GM18868 (cell line): Measurements from ENCODE around the gene ZKSCAN3.
"Not testable (repeated sequence)": the region's sequence is repeated elsewhere in the genome, so short reads cannot be mapped to it uniquely, and the experiment has no call there.

Experiments used
- ATAC-seq: cut with Tn5 transposase; IDR thresholded peaks from one replicate; pipeline ENCODE4 v1.9.1; 2021; ENCODE audit warnings: mild to moderate bottlenecking, moderate library complexity; ENCODE audit not compliant: unreplicated experiment

ZKSCAN3 gene

DNA sequence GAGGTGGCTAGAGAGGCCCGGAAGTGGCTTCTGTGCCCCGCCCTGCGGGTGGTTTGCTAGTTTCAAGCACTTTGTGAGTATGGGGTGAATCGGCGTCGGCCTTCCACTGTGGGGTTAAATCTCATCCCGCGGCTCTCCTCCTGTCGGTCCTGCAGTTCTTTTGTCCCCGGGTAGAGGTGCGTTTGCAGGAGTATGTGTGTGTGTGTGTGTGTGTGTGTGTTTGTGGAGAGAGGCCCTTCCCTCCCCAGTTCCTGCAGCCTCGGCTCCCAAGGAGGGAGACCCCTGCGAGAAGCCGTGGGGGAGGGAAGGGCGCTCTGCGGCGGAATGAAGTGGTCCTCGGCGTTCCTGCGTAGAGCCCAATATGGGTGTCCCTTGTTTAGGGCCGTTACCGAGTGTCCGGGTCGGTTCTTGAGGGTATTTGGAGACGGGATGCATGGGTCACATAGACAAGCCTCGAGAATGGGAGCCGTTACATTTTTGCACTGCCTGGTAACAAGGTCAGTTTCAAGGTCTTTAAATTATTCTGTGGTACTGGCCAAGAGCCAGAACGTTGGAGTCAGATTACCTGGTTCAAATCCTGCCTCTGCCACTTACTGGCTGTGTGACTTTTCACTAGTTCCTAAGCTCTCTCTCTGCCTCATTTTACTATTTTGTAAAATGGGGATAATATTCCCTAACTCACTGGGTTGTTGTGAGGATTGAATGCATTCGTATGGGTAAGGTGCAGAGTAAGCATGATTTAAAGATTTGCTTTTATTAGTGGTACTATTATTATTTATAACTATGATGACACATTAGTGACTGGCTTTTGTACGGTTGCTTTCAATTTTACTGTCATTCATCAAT is at the start of gene ZKSCAN3:
TSS of gene ZKSCAN3 (plus strand) at position 56 of the 846 bp plus-strand sequence. CDS start 9,640 bp downstream, outside the sequence.
- ATAC-seq: peak; percentile 99

DNA sequence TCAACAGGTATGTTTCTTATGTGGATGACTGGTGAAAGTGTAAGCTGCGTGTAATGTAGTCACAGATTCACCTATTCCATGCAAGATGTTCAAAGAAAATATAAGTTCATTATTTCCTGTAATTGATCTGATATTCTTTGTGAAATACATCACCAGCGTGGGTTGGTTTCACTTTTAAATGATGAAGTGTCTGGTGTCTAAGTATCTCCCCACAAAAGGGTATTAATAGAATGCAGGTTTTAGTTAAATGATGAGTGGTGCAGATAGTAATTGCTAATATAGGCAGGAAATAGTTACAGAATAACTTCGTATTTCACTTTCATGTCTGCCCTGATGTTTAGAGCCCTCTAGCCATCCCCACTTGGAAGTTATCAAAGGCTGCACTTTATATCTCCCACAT is 46.2 kb upstream of the ZKSCAN3 start:
- ATAC-seq: peak; percentile 58

DNA sequence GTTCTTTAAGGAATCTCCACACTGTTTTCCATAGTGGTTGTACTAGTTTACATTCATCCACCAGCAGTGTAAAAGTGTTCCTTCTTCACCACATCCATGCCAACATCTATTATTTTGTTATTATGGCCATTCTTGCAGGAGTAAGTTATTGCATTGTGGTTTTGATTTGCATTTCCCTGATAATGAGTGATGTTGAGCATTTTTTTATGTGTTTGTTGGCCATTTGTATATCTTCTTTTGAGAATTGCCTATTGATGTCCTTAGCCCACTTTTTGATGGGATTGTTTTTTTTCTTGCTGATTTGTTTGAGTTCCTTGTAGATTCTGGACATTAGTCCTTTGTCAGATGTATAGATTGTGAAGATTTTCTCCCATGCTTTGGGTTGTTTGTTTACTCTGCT is 43.4 kb upstream of the ZKSCAN3 start:
- ATAC-seq: not testable (repeated sequence)

DNA sequence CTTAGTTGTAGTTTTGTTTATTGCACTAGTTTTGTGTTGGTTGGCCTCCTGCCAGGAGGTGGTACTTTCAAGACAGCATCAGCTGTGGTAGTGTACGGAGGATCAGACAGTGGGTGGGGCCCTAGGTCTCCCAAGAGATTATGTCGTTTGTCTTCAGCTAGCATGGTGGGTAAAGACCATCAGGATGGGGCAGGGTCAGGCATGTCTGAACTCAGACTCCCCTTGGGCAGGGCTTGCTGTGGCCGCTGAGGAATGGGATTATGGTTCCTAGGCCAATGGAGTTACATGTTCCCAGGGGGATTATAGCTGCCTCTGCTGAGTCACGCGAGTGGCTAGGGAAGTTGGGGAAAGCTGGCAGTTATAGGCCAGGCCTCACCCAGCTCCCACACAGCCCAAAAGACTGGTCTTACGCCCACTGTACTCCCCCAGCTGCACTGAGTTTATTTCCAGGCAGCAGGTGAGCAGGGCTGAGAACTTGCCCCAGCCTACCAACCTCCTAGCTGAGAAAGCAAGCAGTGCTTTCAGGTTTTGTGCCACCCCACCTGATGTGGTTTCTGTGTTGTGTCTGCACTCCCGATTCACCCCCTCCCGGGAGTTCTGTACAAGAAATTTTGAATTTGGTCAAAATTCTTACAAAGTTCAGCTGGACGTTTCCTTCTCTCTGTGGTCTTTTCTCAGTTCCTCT is 38.5 kb upstream of the ZKSCAN3 start:
- ATAC-seq: no peak

DNA sequence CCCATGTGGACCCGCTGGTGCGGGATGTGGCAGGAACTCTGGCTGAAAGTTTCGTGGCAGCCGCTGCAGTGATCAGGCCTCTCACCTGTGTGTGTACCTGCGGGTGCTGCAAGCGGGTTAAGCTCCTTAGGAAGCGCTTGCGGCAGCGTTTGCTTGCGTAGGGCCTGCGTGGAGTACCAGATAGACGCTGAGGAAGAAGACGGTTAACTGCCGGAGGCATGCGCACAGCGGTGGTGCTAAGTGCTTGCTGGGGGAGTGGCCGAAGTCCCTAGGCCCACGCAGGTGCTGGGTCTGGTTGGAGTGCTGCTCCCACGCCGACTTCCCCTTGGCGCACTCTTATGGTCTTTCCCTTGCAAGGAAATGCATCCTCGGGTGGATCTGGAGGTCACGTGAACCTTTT is 36.8 kb upstream of the ZKSCAN3 start:
- ATAC-seq: no peak

DNA sequence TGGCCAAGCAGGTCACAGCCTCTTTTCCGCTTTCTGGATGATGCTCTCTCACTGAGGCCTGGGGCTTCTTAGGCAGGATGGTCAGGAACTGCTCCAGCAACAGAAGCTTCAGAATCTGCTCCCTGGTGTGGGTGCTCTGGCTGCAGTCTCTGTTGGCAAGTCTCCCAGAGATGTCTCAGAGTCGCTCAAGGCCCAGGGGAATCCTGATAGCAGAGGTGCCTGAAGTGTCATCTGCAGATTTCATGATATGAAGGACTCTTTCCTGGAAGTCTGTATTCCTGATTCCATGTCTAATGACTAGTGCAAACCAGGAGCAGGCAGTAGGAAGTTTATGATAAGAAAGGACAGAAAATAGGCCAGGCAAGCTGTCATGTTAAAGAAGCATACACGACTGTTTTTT is 34.1 kb upstream of the ZKSCAN3 start:
- no peak for ATAC-seq

DNA sequence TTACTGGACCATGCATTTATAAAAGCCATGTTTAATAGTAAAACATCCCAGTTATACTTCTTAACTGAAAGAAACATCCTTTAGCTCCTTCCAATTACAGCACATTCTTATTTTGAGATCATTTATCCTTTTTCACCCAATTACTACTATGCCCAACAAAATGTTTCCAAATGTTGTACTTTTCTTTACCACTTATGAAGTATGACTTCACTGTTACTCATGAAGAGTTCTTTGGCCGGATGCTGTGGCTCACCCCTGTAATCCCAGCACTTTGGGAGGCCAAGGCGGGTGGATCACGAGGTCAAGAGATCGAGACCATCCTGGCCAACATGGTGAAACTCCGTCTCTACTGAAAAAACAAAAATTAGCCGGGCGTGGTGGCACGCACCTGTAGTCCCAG is 31.9 kb upstream of the ZKSCAN3 start:
- ATAC-seq: not testable (repeated sequence)

DNA sequence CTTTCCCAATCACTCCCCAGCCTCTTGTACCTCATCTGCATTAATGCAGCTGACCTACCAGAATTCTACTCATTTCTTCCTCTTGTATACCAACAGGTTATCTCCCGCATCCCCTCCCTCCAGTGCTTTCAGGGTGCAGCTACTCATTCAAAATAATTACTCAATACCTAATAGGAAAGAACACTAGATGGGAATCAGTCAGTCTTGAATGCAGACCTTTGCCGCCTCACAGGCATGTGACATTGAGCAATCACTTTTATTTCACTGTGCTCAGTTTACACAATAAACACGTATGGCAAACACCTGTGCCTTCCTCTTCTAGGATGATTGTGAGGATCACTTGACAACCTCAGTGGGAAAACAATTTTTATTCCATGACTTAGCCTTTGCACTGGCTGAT is 27.1 kb upstream of the ZKSCAN3 start:
- ATAC-seq: no peak

DNA sequence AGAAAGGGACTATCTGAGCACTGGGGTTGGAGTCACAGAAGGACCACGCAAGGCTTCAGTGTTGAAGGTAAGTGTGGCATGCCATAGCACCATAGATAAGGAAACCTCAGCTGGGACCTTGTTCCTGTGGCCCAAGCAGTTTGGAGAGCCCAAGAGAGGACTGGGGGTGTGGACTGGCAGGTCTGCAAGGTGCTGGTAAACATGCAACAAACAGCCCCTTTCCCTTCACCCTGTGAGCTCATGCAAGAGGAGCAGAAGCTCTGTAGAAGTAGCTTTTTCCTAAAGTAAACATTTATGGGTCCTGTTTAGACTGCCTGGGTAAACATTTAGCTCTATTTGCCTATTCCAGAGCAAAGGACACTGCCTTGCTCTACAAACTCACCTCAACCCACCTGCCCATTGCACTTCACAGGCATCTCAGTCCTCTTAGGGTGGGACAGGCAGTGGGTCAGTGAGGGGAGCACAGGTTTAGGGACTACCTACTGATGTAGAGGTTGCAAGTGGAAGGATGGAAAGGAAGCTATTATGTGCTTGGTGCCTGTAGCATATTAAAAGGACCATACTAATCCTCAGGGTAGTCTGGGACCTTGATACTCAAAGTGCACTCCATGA is 25.8 kb upstream of the ZKSCAN3 start:
- no peak for ATAC-seq

DNA sequence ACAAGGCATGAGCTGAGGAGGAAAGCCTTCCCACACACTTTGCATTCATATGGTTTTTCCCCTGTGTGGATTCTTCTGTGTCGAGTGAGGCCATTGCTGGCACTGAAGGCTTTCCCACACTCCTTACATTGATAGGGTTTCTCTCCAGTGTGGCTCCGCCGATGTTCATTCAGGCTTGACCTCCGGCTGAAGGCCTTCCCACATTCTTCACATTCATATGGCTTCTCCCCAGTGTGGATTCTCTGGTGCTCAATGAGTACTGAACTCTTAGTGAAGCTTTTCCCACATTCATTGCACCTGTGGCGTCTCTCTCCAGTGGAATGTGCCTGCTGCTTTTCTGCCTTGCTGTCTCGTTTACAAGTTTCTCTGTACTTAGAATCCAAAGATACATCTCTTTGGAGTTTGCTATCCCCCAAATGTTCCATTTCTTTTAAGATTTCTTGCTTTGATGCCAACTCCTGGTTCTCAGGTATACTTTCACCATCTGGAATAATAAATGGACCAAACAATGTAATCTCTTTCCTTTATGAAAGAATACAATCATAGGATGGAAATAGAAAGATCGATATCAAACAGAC is 23.3 kb upstream of the ZKSCAN3 start:
- ATAC-seq: no peak

DNA sequence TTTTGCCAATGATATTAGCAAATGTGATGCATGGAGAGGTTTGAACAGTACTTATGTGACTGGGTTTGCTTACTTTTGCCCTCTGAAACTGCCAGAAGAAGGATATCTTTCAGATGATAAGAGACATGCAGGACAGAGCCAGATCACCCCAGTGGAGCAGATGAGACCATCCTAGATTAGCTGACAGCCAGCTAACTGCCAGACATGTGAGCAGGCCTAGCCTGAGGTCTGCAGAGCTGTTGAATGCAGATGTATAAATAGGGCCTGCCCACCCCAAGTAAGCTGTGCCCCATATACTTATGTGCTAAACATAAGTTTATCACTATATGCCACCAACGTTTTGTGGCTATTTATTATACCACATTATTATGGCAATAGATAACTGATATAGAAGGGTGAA is 19.7 kb upstream of the ZKSCAN3 start:
- ATAC-seq: no peak

DNA sequence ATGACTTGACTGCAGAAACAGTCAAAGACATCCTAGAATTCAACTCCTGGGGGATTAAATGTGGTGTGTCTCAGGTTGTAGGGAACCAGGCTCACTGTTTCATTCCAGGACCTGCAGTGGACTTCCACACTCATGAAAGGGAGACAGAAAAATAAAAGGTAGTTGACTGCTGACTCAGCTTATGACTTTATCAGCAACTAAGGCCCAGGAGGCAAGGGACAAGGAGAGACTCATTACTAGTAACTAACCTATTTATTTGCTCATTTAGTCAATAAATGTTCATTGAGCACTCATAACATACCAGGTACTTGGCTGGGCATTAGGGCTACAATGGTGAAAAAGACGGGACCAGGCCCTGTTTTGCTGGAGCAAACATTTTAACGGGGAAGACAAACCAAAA is 16.7 kb upstream of the ZKSCAN3 start:
- no peak for ATAC-seq

DNA sequence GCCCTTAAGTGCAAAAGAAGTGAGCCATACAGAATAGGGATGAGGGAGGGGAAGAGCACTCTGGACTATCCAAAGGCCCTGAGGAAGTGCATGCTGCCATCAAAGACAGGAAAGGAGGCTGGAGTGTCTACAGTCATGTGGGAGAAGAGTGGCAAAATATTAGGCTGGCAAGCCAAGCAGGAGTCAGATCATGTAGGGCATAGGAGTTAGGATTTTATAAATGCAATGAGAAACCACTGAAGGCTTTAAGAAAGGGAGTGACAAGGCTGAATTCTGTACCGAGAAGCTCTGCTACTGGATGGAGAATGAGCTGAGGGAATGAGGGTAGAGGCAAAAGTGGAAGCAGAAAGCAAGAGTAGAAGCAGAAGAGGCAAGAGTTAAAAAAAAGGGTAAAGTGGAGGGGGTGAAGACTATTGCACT is 16.1 kb upstream of the ZKSCAN3 start:
- ATAC-seq: no peak

DNA sequence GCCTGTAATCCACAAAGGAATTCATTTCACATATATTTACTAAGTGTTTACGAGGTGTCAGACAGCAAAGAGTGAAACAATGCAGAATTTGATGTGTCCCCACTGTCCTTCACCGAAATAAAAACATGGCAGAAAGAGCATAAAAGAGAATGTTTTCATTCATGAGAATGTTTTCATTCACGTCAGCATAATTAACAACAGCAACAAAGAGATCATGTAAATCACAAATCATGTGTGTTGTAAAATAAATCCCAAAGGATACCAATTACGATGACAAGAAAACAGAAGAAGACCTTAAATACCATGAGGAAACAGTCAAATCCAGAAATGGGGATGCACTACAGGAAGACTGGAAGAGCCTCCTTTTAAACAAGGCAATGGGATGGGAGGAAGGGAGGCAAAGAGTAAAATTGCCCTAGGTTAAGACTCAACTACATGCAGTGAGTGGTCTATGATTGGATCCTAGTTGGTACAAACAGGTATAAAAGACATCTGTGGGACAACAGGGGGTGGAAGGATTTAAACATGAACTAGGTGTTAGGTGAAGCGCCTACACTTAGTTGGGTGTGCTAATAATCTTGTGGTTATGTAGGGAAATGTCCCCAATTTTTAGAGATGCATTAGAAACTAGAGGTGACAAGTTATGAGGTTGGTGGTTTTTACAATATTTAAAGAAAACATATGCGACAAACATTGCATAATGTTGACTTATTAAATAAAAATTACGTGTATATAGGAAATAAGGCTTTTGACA is 15.3 kb upstream of the ZKSCAN3 start:
- no peak for ATAC-seq

DNA sequence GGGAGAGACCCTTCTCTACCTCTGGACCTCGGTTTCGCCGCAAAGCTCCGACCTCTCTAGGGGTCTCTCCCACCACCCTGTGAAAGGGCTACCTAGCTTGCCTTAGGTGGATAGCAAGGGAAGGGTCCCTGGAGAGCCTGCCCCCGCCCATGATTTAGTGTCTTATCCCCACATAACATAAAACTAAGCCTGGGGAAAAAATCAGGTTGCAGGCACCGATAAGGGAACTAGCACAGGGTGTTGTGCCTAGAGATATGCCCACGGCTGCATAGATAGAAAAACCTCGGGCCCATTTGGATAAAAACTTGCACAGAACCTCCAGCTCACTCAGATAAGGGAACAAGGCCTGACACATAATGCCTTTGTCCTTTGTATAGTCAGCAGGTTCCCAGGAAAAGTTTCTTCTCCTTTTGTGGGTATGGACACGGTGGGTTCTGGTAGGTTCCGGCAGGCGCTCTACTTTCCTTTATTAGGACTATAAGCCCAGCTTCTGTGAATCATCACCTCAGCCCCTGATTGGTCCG is 14.6 kb upstream of the ZKSCAN3 start:
- ATAC-seq: no peak

DNA sequence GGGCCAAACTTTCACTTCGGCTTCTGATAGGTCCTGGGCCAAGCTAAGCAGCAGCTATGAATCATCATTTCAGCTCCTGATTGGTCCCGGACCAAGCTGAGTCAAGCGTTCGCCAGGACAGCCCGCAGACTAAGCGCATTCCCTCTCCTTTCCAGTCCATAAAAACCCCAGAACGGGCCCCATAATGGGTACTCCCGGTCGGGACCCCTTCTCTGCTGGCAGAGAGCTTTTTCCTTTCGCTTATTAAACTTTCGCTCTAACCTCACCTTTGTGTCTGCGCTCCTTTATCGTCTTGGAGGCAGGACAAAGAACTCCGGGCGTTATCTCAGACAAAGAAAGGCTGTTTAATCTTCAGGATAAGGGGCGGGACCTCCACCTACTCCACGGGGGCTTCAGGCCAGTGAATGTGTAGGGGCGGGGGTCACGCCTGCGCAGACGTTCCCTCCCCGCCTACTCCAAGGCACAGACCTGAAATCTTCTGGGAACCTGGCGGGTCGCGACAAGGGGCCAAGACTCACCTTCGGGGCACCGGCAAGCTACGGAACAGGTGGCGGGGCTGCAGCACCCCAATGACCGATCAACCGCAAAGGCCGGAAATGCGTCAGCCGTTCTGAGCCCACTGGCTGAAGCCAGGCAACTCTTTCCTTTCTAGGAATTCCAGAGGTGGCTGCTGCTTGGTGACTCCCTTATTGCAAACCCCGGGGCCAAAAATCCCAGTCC is 14.0 kb upstream of the ZKSCAN3 start, which contains the start of gene ZSCAN31:
TSS of gene ZSCAN31 (minus strand) at position 585 of the 720 bp plus-strand sequence. CDS start 6,465 bp downstream, outside the sequence.
- peak; percentile 88 for ATAC-seq

DNA sequence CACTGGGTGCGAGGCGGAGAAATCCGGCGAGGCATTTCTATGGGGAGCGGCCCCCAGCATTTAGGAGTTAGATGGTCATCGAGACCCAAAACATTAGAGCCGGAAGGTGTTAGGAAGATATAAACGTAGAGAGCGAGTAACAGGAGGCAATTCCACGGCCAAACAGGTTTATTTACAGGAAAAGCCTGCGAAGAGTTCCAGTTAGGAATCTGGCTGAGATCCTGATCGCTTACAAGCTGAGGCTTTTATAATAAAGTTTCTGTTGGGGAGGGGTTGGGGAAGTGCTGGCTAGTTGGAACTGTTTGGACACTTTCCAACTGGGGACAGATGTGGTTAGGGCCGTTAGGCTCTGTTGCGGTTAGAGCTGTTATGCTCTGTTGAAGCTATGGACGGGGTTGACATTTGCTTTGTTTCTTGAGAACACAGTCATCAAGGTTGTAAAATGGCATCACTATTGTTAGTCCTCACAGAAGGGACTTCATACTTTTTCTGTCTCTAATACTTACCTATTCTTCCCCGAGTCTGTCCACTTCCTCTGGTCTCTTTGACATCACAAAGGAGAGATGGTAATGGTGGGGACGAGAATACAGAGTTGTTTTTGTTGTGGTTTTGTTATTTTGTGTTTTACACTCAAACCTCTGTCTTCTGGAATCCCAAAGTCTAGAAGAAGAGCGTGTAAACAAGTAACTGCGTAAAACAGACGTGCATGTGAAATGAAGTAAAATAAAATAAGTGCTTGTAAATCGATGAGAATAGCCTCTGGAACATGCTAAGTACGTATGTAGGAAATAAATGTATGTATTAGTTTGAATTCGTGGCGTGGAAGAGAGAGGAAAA is 13.2 kb upstream of the ZKSCAN3 start:
- ATAC-seq: peak; percentile 46

DNA sequence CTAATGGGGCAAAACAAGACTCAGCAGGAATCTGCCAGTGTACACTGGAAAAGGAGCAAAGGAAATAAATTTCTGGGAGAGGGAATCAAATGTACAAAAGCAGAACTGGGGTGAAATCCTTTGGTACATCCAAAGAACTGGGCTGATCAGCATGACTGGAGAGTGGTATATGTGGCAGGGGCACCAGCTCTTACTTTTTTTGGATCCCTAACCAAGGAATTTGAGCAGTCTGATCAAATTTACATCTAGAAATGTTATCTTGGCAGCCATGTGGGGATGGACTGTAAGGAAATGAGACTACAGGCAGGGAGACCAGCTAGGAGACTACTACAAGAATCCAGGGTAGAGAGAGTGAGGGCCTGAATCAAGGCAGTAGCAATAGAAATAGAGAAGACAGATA is 12.6 kb upstream of the ZKSCAN3 start:
- no peak for ATAC-seq
